Medulla oblongata (tissue), 1 donor: ENCODE results near the gene RHBDF2.

Experiments used
- DNase-seq: peaks from one replicate; pipeline ENCODE4 v3.0.0-alpha.2; 2015; ENCODE audit errors: extremely low spot score

RHBDF2 gene

DNA sequence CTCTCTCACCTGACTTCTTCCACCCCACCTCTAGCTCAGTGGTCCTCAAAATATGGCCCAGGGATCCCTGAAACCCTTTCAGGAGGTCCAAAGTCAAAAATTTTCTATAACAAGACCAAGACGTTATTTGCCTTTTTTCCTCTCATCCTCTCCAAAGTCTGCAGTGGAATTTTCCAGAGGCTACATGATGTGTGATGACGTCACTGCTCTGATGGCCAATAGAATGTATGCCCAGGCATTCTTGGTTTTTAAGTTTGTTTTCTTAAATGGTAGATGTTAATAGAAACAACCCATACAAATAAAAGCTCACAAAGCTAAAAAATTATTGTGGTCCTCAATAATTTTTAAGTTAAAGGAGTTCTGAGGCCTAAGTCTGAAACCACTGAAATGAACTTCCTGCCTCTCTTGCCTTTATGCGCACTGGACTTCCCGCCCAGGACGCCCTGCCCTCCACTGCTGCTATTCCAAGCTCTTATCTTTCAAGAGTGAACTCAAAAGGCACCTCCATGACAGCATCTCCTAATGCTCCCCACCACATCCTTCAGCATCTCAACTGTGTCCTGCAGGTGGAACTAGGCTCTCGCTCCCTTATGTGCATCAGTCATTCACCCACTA lies 61.8 kb downstream of the RHBDF2 start:
- no peak for DNase-seq

DNA sequence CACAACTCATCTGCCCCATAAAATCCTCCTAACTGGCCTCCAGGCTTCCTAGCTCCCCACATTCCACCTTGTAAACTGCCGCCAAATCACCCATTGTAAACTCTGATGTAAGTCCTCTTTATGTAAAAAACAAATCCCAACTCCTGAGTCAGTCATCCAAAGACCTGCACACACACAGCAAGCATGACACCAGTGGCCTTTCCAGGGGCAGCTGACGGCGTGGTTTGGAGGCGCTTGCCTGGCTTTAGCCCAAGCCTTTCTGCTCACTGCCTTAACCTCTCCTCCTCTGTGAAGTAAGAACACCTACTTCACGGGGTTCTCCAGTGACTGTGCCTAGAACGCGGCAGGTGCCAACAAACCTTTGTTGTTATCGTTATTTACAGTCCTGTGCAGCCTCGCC lies 62.3 kb downstream of the RHBDF2 start:
- no peak for DNase-seq

DNA sequence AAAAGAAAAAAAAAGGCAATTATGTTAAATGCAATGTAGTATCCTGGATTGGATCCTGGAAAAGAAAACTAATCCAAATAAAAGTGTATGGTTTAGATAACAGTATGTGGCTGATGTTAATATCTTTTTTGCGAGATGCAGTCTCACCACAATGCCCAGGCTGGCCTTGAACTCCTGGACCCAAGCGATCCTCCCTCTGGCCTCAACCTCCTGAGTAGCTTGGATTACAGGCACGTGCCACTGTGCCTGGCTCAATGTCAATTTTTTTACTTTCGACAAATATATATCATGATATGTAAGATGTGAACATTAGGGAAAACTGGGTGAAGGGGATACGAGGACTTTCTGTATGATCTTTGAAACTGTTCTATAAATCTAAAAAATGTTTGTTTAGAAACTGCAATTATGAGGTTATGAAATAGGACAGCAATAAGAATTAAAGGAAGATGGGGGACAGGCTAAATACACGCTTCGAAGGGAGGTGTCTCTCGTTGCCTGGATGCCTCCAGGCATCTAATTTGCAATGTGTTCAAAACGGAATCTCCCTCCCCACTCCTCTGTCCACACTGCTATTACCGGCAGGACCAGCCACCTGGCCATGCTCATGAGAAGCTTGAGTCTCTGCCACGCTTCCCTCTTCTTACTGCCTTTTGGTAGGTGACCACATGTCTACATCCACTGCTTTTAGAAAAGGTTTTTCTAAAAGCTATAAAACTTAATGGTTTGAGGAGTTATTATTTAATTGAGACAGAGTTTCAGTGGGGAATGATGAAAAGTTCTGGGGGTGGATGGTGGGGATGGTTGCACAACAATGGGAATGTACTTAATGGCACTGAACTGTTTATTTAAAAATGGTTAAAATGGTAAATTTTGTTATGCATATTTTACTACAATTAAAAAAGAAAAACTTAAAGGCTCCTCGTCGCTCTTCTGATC lies 63.5 kb downstream of the RHBDF2 start:
- DNase-seq, result no peak

DNA sequence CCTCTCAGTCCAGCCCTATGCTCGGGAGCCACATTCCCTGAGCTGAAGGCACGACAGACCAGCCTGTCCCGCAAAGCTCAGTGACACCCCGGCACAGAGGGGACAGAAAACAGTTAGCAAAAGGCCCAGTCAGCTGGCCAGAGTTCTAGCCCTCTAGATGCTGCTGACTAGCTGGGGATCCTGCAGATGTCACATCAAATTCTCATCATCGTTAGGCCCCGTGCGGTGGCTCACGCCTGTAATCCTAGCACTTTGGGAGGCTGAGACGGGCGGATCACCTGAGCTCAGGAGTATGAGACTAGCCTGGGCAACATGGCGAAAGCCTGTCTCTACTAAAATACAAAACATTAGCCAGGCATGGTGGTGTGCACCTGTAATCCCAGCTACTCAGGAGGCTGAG lies 65.5 kb downstream of the RHBDF2 start:
- no peak for DNase-seq

DNA sequence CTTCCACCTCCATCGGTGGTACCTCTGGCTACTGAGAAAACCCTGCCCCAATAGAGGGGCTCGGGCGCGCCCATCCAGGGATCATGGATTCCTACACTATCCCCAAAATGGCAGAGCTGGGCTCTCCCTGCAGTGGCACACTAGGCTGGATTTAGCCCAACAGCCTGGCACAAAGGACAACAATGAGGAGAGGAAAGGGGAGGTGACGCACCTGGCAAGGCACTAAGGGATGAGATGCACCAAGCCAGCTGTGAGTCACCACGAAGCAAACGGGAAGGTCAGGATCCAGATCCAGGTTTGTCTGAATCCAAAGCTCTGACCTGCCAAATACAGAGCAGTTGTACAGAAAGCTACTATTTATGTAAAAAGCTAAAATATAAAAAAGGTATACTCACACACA lies 66.4 kb downstream of the RHBDF2 start:
- DNase-seq, result no peak

DNA sequence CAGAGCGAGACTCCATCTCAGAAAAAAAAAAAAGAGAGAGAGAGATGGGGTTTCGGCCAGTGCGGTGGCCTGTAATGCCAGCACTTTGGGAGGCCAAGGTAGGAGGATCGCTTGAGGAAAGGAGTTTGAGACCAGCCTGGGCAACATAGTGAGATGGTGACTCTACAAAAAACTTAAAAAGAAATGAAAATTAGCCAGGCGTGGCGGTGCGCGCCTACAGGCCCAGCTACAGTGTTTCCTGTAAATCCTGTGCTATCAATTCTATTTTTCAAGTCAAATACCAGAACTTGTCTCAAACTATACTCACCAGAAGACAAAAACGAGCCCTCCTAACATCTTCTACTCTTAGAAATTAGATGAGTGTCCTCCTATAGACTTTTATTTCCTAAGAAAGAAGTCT lies 67.5 kb downstream of the RHBDF2 start:
- no peak for DNase-seq

DNA sequence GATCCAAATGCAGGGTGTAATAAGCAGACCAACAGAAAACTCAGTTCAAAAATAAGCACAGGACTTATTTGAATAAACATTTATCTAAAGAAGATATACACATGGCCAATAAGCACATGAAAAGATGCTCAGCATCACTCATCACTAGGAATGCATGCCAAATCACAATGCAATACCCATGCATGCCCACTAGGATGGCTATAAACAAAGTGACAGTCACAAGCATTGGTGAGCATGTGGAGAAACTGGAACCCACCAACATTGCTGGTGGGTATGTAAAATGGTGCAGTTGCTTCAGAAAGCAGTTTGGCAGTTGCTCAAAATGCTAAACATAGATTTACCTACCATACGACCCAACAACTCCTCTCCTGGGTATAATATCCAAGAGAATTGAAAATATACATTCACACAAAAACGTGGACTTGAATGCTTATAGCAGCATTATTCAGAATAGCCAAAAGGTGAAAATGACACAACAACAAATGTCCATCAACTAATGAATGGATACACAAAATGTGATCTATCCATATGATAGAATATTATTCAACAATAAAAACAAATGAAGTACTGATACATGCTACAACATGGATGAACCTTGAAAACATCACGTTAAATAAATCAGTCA lies 68.4 kb downstream of the RHBDF2 start:
- DNase-seq, result no peak

DNA sequence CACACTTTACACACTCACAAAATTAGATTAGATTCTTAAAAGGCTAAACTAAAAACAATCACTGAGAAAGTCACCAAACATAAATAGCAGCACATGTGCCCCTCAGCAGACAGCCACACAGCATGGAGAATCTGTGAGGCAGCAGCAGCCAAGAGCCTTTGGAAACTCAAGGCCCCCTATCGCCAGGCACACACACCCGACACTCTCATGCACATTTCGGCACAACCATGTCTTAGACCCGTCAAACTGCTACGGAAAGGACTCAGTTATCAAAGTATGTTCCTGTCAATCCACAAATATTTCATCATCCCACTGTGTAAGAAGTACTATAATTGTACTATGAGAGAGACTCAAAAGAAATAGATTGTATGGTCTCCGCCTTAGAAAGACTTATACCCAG lies 69.2 kb downstream of the RHBDF2 start:
- no peak for DNase-seq

DNA sequence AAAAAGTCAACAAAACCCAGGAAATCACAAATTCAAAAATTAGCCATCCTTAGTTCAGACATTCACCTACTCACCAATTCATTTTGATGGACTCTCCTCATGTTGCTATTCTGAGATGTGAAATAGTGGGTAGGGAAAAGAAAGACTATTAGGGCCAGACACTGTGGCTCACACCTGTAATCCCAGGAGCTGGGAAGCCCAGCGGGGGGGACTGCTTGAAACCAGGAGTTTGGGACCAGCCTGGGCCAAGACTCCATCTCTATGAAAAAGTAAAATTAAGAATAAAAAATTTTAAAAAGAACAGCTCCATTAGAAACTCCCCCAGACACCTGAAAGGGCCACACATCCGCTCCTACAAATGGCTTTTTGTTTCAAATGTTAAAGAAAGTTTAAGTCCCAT lies 69.7 kb downstream of the RHBDF2 start:
- no peak for DNase-seq

DNA sequence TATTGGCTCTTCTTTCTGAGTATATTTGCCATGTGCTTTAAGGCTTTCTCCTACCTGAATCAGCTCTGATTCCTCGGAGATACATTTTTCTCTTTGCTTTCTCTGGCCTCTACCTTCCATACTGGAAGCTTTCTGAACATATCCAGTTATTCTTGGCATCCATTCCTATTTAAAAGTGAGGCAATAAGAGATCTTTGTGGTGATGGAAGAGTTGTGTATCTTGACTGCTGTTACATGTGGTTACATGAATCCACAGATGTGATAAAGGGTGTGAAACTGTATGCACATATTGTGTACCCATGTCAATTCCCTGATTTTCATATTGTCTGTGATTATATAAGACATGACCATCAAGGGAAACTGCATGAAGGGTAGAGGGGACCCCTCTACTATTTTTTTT lies 72.7 kb downstream of the RHBDF2 start:
- no peak for DNase-seq

DNA sequence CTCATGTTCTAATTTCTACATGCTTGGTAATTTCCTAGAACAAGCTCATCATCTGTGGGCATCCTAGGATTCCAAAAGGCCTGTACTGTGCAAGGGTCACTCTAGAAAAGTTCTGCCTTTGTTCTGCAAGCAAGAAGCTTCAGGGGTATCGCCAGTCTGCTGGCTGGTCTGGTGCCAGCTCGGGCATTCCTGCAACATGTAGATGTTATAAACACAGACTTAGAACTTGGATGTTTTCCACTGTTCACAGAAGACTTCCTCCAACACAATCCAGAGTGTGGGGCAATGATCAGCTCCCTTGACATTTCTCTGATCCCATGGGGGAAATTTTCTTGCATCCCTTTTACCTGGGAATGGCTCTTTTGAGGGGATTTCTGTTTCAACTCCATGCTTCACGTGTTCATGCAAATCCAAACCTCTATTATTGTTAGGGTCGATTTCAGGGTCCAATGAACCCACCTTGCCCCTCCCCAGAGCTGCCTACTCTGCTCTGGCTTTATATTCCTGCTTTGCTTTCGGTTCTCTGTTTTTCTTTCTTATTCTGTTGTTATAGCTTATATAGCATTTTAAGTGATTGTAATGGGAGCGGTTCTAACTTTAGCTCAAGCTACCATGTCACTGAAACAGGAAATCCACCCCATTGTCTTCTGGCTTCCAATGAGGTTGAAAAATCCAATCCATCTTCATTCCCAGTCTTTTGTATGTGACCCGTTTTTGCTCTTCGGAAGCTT lies 73.6 kb downstream of the RHBDF2 start:
- DNase-seq, result no peak

DNA sequence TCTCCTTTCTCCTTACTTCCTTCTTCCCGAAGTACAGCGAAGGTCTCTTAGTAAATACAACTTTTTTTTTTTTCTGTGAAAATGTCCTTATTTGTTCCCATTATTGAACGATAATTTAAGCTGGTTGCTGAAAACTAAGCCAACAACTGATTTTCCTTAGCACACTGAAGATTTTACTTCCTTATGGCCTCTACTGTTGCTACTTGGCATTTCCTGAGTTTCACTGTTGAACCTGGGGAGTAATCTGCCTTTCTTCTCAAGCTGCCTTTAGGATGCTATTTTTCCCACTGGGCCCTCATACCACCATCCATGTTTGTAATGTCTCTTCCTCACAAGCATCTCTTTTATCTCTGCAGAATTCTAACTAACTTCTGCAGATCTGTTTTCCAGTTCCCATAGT lies 74.4 kb downstream of the RHBDF2 start:
- no peak for DNase-seq

DNA sequence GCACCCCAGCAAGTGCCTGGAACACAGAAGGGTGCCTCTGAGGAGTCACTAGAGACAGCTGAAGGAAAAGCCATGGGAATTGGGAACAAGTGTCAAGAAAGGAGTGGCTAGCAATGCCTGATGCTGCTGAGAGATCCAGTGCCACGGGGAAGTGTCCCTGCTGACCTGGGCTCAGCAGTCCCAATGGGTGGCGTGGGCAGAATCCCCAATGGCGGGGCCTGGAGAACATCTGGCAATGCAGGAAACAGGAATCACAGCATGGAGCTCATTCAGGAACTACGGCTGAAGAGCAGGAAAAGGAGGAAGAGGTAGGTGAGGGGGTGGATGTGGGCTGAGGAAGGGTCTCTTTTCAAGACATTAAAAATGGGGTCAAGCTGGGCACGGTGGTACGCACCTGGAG lies 78.4 kb downstream of the RHBDF2 start:
- no peak for DNase-seq

DNA sequence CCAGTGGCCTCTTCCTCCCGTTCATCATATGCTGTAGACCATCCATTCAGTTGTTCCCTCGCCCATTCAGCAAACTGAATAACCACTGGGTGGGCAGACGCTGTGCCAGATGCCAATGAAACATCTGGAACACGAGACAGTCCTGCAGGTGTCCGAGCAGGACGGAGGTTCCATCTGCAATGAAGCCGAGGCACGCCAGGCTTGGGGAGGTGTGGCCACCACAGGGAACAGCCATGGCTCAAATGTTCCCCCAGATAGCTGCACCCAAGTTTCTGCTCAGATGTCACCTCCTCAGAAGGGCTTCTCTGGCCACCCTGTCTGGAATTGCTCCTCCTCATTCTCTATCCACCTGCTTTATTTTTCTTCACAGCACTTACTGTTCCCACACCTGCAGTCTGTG lies 78.8 kb downstream of the RHBDF2 start:
- DNase-seq, result no peak

DNA sequence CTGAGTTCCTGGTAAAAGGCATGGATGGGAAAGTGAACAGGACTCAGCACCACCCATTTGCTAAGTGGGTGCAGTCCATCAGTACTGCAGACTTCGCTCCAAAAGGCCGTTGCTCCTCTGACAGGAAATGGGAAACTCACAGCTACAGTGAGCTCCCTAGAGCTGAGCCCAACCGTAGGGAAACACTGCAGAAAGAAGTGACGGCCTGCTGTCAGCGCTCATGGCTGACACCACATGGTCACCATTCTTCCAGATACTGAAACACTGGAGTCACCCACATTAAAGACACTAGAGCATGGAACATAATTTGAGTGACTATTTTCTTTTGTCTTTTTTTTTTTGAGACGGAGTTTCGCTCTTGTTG lies 80.2 kb downstream of the RHBDF2 start:
- peak; percentile 46 for DNase-seq
